AG10803 (cell line): Measurements from ENCODE around the gene GNG8.
A peak's percentile ranks its signal among the peaks of the same experiment; 100 is the strongest.
"Not testable (repeated sequence)": the region's sequence is repeated elsewhere in the genome, so short reads cannot be mapped to it uniquely, and the experiment has no call there.

Experiments used
- DNase-seq: peaks from one replicate; pipeline ENCODE4 v3.0.0; 2010; ENCODE audit warnings: low read depth
- H3K4me3 ChIP-seq: 2 replicates; pipeline ENCODE4 v1.5.1; 2011; ENCODE audit warnings: mild to moderate bottlenecking, low read length, control low read depth
- TF ChIP-seq, protein P1 (sequence below): conservative IDR thresholded peaks from 2 replicates; pipeline ENCODE4 v1.5.1; 2011; ENCODE audit warnings: mild to moderate bottlenecking, low read length, control low read depth, inconsistent platforms

GNG8 gene

GRCh38 chr19:46631481-46631880 is 4.5 kb downstream of the GNG8 start:
- TF ChIP-seq, protein P1, sequence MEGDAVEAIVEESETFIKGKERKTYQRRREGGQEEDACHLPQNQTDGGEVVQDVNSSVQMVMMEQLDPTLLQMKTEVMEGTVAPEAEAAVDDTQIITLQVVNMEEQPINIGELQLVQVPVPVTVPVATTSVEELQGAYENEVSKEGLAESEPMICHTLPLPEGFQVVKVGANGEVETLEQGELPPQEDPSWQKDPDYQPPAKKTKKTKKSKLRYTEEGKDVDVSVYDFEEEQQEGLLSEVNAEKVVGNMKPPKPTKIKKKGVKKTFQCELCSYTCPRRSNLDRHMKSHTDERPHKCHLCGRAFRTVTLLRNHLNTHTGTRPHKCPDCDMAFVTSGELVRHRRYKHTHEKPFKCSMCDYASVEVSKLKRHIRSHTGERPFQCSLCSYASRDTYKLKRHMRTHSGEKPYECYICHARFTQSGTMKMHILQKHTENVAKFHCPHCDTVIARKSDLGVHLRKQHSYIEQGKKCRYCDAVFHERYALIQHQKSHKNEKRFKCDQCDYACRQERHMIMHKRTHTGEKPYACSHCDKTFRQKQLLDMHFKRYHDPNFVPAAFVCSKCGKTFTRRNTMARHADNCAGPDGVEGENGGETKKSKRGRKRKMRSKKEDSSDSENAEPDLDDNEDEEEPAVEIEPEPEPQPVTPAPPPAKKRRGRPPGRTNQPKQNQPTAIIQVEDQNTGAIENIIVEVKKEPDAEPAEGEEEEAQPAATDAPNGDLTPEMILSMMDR: no peak
- H3K4me3 ChIP-seq: no peak overlapping the region
- peak; percentile 71 for DNase-seq

- no peak overlapping the region for H3K4me3 ChIP-seq
- TF ChIP-seq, protein P1: no peak
- no peak for DNase-seq
Measured at GRCh38 chr19:46630586-46631205, 5.3 kb downstream of the GNG8 start.

GRCh38 chr19:46629546-46630025 is 6.4 kb downstream of the GNG8 start:
- TF ChIP-seq, protein P1: no peak
- H3K4me3 ChIP-seq: no peak overlapping the region
- DNase-seq: no peak

GRCh38 chr19:46628970-46629369 is 7.0 kb downstream of the GNG8 start:
- not testable (repeated sequence) for H3K4me3 ChIP-seq, DNase-seq

DNA sequence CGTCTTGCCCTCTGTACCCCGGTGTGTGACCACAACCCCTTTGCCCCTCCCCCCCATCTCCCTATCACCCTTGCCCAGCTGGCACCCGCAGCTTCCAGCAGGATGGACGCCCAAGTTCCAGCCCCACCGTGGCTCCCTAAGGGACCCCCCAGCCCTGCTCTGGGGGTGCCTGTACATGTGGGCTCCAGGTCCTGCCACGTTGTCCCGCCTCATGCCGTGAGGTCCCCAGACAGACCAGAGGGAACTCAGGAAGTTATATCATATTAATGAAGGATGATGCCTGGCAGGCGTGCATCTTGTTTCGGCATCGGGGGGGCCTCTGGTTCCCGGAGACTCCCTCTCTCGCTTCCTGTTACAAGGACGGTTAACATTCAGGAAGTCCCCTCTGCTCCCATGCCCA is 9.6 kb downstream of the GNG8 start:
- TF ChIP-seq, protein P1: no peak
- H3K4me3 ChIP-seq: no peak overlapping the region
- DNase-seq: no peak

- TF ChIP-seq, protein P1: no peak
- H3K4me3 ChIP-seq: no peak overlapping the region
- no peak for DNase-seq
Measured at GRCh38 chr19:46625731-46626130, 10.3 kb downstream of the GNG8 start.

- TF ChIP-seq, protein P1: no peak
- peak within 1 kb of the TSS; percentile 71 for H3K4me3 ChIP-seq
- DNase-seq: peak; percentile 88
Measured at GRCh38 chr19:46624958-46625661, 10.9 kb downstream of the GNG8 start, which contains the start of gene PTGIR. TSS of gene PTGIR (minus strand) at chr19:46625089. CDS start at chr19:46624225, 864 bp downstream.
